HG03432 (cell line): ENCODE results near the gene LRRTM3.

Source experiments
- ATAC-seq: cut with Tn5 transposase; IDR thresholded peaks from one replicate; pipeline ENCODE4 v1.9.1; 2021; ENCODE audit warnings: mild to moderate bottlenecking, moderate library complexity; ENCODE audit not compliant: unreplicated experiment

LRRTM3 gene

GRCh38 chr10:67112765-67113164 is 186.9 kb downstream of the LRRTM3 start:
- no peak for ATAC-seq

GRCh38 chr10:67114945-67115344 is 189.1 kb downstream of the LRRTM3 start:
- no peak for ATAC-seq

- no peak for ATAC-seq
These were observed 190.1 kb downstream of the LRRTM3 start for GRCh38 chr10:67115972-67116371.

- ATAC-seq = no peak
These were observed 193.8 kb downstream of the LRRTM3 start for GRCh38 chr10:67119651-67120050.

GRCh38 chr10:67127441-67127840 is 201.6 kb downstream of the LRRTM3 start:
- no peak for ATAC-seq

GRCh38 chr10:67140641-67141040 is 214.8 kb downstream of the LRRTM3 start:
- no peak for ATAC-seq

- ATAC-seq = no peak
These were observed 215.5 kb downstream of the LRRTM3 start for GRCh38 chr10:67141300-67141699.

GRCh38 chr10:67144530-67144929 is 218.7 kb downstream of the LRRTM3 start:
- no peak for ATAC-seq
